Measurements from ENCODE around the gene ADGRG3.
A peak's percentile ranks its signal among the peaks of the same experiment; 100 is the strongest.

ADGRG3 gene

DNA sequence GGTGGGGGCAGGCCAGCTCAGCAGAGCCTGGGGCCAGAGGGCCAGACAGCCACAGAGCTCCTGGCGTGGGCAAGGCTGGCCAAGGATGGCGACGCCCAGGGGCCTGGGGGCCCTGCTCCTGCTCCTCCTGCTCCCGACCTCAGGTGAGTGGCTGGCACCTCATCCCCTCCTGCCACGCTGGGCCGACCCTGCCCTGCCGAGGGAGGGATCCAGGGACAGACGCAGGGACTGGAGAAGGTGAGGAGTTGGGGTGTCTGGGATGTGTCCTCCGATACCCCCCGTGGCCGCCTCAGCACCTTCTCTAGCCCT lies at the start of gene ADGRG3:
TSS of gene ADGRG3 (plus strand) at position 44 of the 309 bp plus-strand sequence. CDS start at position 86, 42 bp downstream.
- DNase-seq (ENCODE audit: low spot score): no peak

DNA sequence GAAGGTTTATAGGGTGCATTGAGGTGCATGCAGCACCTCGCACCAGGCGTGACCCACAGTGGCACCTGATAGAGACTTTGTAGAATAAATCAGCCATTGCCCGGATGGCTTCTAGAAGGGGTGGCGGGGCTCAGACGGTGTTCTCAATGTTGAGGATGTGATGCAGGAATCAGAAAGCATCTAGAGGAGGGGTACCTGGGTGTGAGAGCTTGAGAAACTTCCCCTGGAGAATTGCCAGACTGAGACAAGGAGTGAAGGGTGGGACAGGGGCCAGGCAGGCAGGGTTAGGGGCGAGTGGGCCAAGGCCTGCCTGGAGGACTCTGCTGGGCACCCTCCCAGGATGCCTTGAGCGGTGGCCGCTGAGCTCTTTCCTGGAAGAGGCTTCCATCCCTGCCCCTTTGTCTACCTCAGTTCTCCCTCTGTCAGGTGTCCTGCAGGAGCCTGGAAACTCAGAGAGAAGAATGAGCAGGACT lies 48.9 kb upstream of the ADGRG3 start:
- no peak for DNase-seq (ENCODE audit: low spot score)

GRCh38 chr16:57619606-57620334 lies 48.3 kb upstream of the ADGRG3 start:
- DNase-seq (ENCODE audit: low spot score): no peak

DNA sequence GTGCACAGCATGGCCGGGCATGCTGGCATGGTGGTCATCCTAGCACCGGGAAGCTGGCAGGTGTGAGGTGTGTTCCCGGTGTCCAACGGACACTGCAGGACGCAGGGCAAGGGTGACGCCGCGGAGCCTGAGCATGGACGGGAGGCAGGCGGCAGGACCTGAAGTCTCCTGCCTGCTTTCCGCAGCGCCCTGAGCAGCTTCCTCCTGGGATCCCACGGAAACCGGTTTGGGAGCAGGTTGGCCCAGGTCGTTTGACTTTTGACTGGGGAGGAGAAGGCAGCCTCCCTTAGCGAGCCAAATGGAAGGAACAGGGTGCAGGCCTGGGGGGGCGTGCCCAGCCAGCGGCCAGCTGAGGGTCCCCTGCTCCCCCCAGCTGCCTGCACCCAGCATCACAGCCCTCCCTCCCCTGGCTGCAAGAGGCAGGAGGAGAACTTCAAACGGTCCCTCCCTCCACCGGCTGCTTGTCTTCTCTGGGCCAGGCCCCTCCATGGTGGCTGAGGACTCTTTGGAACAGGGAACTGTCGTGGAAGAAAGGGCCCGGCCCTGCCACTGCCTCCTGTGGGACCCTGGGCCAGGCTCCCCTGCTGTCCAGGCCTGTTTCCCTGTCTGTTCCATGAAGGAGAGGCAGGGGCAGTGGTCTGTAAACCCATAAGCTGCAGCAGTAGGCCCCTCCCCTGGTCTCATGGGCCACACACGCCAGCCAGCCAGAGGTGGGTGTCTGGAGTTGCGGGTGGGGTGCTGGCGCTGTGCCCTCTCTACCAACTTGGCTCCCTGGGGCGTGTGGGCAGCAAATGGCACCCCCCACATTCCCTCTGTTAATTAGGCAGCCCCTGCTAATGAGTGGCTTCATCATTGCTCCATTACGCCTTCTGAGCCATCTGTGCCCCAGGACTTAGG lies 47.5 kb upstream of the ADGRG3 start:
- no peak for DNase-seq (ENCODE audit: low spot score)

DNA sequence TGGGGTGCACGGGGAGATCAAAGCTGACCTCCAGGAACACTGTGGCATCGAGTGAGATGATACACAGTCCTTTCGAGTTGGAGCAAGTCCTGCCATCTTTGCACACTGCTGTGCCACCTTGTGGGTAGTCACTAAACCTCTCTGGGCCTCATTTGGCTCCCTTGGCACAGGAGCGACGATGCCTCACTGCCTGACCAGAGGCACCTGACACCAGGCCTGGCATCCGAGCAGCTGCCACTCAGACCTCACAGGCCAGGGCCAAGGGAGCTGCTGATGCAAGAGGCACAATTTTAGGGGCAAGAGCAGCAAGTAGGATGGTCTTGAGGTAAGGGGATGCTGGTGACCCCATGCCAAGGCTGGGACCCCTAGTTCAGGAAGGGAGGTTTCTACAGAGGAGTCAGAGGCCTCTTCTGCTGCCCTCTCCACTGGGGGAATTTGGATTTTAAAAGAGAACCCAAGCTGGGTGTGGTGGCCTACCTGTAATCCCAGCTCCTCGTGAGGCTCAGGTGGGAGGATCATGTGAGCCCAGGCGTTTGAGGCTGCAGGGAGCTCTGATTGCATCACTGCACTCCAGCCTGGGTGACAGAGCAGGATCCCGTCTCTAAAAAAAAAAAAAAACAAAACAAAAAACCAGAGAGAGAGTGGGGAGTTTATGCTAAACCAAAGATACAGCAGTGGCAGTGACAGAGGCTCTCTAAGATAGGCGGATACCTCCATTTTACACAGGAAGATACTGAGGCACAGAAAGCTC lies 46.4 kb upstream of the ADGRG3 start:
- no peak for DNase-seq (ENCODE audit: low spot score)

GRCh38 chr16:57622361-57623250 lies 45.5 kb upstream of the ADGRG3 start:
- no peak for DNase-seq (ENCODE audit: low spot score)

- DNase-seq (ENCODE audit: low spot score): no peak
Measured at GRCh38 chr16:57623251-57624043, 44.7 kb upstream of the ADGRG3 start.

DNA sequence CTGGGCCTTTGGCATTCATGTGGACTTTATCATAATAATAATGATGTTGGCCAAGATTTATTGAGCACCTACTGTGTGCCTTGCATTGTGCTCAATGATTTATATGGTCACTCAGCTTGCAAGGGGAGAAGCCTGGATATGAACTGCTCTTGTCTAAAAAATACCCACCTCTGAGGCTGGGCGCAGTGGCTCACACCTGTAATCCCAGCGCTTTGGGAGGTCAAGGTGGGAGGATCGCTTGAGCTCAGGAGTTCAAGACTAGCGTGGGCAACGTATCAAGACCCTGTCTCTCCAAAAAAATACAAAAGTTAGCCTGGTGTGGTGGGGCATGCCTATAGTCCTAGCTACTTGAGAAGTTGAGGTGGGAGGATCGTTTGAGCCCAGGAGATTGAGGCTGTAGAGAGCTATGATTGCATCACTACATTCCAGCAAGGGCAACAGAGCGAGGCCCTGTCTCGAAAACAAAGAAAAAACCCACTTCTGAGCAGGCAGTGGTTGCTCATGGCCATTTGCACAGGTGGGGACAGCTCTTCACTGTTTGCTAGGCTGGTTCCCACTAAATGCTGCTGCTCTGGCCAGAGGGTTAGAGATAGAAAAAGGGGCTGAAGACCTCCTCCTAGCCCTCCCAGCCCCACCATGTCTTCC lies 43.9 kb upstream of the ADGRG3 start:
- DNase-seq (ENCODE audit: low spot score): no peak

GRCh38 chr16:57624806-57625500 lies 43.2 kb upstream of the ADGRG3 start:
- no peak for DNase-seq (ENCODE audit: low spot score)

GRCh38 chr16:57626420-57627170 lies 41.5 kb upstream of the ADGRG3 start:
- no peak for DNase-seq (ENCODE audit: low spot score)

GRCh38 chr16:57627184-57627871 lies 40.8 kb upstream of the ADGRG3 start:
- no peak for DNase-seq (ENCODE audit: low spot score)

DNA sequence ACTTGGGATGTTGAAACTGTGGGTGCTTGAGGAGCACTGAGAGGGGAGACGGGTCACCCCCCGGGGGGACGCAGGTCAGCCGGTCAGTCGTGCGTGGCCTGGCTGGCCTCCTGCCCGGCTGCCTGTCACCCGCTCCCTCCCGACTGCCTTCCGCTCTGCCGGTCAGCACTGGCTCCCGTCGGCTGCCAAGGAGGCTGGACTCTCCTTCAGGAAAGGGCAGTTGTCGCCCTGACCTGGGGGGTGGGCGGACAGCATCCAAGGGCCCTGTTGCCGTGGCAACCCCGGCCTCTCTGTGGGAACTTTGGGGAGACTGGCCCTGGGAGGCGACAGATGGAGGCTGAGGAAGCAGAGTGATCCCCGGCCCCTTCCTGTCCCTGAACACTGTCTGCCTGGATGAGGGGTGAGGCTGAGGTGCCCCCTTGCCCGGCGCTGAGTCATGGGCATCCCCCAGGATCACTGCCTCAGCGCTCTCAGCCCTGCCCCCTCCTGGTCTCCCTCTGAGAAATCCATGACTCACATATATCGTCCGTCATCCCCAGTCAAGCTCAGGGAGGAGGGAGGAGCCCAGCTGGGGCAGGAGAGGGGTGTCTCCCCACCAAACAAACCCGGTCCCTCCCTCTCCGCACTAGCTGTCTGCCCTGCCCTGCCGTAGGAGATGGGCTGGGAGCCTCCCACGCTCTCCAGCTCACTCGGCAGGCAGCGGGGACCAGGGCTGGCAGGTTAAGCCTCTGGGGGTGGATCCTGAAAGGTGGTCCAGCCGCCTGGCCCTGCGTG lies 39.9 kb upstream of the ADGRG3 start, which contains the start of gene ADGRG1:
TSS of gene ADGRG1 (plus strand) at position 623 of the 774 bp plus-strand sequence. CDS start 21,658 bp downstream, outside the sequence.
- peak; percentile 61 for DNase-seq (ENCODE audit: low spot score)

DNA sequence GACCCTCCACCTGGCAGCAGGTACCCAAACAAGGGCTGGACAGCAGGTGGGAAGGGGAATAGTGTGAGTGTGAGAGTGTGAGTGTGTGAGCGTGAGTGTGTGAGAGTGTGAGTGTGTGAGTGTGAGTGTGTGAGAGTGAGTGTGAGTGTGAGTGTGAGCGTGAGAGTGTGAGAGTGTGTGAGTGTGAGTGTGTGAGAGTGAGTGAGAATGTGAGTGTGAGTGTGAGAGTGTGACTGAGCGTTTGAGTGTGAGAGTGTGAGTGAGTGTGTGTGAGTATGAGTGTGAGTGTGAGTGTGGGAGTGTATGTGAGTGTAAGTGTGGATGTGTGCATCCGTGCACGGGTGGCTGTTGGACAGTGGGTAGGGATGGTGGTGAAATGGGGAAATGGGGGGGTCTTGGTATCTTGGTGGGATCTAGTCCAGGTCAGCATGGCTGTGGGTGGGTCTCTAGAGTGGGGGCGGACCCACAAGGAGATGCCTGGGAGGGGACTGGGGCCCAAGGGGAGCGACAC lies 39.3 kb upstream of the ADGRG3 start:
- DNase-seq (ENCODE audit: low spot score): no peak

GRCh38 chr16:57629516-57630406 lies 38.3 kb upstream of the ADGRG3 start:
- no peak for DNase-seq (ENCODE audit: low spot score)

DNA sequence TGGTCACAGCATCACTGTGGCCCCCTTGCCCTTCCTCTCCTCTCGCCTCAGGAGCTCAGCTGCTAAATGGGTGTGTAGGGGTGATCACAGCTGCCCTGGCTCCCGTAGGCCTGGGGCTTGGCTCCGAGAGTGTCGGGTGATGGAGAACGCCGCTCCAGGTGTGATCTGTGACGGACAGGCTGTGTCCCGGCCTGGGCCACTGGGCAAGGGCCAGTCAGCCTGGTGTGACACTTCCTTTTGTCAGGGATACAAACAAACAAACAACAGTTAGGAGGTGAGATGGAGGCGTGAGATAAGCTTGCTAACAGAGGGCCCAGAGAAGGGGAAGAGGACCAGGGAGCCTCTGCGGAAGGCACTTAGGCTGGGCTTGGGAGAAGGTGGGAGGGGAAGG lies 37.7 kb upstream of the ADGRG3 start:
- no peak for DNase-seq (ENCODE audit: low spot score)
